Activated CD4-positive, alpha-beta T cell treated with anti-CD3 and anti-CD28 coated beads, Interleukin-2, amount 50 U/mL, for 24 hours (primary cell): Measurements from ENCODE around the gene HMOX2.
A peak's percentile ranks its signal among the peaks of the same experiment; 100 is the strongest.

Source experiments
- DNase-seq, 2 donors: peaks; one replicate each; pipeline ENCODE4 v3.0.0-alpha.2; 2020; ENCODE audit warnings: low read depth in 1 of 2, low spot score in 1 of 2

HMOX2 gene, protein sequence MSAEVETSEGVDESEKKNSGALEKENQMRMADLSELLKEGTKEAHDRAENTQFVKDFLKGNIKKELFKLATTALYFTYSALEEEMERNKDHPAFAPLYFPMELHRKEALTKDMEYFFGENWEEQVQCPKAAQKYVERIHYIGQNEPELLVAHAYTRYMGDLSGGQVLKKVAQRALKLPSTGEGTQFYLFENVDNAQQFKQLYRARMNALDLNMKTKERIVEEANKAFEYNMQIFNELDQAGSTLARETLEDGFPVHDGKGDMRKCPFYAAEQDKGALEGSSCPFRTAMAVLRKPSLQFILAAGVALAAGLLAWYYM

DNA sequence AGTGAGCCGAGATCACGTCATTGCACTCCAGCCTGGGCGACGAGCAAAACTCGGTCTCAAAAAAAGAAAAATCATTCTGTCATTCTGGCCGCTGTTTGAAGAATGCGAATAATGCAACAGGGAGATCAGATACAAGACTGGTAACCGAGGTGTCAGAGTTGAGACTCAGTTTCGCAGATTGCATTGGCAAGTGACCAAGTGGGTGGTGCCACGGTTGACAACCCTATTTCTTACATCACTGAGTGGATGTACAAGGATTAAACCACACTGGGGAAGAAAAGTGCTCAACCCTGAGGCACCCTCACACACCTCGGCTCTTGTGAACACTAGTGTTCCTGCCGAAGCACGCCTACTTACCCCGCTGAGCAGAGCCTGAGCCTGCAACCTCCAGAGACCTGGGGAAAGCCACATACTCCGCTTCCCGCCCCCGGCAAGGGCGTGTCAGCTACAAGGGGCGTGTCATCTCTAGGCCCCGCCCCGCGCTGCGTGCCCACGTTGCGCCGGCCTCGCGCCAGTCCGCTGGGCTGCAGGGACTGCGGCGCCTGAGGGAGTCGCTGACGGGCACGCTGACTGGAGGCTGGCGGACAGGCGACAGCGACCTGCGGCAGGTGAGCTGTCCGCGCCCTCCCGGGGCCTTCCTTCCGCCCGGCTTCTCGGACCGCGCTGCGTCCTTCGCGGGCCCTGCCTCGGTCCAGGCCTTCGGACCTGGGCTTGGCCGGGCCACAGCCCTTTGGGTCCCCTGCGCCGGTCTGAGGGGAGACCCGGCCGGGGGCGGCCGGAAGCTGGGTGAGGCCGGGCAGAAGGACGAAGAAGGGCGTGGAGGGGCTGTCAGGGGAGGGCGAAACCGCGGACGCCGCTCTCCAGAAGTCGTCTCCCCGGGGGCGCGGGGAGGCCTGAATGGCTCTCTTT is at the start of gene HMOX2:
HMOX2 (plus strand) TSS at position 519 of the 909 bp plus-strand sequence. CDS start 29,127 bp downstream, outside the sequence.
- peak; percentile 91 to 95 for DNase-seq

DNA sequence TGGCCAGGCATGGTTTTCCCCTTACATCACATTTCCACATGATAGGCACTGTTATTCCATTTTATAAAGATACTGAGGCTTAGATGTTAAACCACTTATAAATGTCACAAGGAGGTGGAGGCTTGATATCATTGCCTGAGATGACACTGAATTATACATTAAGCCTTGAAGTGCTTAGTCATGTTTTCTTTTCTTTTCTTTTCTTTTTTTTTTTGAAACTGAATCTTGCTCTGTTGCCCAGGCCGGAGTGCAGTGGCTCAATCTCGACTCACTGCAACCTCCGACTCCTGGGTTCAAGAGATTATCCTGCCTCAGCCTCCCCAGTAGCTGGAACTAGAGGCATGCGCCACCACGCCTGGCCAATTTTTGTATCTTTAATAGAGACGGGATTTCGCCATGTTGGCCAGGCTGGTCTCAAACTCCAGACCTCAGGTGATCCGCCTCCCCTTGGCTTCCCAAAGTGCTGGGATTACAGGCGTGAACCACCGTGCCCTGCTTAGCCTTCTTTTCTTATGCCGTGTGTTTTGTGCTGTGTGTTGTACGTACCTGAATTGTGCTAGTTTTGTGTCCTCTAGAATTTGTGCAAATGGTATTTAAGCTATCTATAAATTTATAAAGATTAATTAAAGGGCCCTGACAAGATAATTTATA is 49.4 kb upstream of the HMOX2 start:
- DNase-seq: no peak

DNA sequence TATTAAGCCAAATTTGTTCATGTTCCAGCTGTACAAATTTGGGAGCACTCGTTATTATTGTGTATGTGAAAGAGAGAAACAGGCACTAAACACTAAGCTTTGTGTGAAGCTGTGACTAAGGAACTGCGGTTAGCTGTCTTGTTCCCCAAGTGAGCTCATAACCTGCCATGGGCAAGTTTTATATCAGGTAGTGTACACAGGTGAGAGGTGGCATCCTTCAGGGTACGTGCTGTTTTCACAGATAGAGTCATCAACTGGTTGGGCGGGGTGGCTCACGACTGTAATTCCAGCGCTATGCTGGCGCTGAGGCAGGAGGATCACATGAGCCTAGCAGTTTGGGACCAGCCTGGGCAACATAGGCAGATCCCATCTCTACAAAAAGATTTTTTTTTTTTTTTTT is 47.7 kb upstream of the HMOX2 start:
- no peak for DNase-seq

DNA sequence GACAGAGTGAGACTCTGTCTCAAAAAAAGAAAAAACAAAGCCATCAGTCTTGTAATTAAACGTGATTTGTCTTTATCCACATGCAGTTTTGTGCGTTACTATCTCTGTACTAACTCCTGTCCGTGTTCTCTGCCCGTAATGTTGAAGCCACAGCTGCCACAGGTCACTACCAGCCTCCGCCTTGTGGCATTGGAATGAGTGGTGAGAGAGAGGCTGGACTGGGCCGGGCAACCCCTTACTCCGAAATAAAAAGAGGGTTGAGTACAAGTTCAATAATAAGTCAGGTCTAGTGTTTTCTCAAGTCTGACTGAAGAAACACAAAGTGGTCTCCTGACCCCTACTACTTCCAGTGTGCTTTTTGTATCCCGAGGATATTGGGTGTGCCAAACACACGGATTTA is 45.2 kb upstream of the HMOX2 start:
- no peak for DNase-seq

DNA sequence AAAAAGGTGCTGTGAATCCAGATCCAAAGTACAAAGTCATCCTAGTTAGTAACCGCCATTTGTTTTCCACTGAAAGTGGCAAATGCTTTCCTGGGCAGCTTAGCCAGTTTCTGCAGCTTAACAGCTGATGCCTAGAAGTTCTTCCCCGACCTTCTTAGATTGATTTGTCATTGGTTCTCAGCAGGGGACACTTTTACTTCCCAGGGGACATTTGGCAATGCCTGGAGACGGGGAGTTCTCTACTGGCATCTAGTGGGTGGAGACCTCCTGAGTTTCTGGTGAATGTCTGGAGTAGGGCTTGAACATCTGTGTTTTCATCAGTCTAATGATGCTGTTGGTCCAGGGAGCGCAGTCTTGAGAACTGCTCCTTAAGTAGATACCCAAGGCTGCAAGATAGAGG is 43.0 kb upstream of the HMOX2 start:
- DNase-seq: no peak

DNA sequence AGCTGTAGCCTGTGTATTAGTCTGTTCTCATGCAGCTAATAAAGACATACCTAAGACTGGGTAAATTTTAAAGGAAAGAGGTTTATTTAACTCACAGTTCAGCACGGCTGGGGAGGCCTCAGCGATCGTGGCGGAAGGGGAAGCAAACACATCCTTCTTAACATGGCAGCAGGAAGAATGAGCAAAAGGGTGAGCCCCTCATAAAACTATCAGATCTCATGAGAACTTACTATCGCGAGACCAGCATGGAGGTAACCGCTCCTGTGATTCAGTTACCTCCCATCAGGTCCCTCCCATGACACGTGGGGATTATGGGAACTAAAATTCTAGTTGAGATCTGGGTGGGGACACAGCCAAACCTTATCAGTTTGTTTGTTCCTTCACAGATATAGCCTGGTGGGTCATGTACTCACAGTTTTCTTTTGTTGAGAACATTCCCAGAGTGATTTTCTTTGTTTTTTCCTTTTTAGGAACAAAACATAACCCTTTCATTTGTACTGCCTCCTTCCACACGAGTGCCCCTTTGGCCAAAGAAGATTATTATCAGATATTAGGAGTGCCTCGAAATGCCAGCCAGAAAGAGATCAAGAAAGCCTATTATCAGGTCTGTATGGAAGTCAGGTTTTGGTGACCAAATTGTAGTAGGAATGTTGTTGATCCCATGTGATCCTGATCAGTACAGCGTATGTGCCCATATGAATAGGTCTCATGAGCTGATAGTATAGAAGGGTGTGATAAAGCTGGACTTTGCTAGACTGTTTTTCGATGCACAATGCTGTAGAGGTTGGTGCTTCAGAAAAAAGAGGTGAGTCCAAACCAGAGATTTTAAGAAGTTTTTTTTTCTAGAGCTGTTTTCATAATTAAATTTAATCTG is 42.0 kb upstream of the HMOX2 start:
- DNase-seq: no peak

DNA sequence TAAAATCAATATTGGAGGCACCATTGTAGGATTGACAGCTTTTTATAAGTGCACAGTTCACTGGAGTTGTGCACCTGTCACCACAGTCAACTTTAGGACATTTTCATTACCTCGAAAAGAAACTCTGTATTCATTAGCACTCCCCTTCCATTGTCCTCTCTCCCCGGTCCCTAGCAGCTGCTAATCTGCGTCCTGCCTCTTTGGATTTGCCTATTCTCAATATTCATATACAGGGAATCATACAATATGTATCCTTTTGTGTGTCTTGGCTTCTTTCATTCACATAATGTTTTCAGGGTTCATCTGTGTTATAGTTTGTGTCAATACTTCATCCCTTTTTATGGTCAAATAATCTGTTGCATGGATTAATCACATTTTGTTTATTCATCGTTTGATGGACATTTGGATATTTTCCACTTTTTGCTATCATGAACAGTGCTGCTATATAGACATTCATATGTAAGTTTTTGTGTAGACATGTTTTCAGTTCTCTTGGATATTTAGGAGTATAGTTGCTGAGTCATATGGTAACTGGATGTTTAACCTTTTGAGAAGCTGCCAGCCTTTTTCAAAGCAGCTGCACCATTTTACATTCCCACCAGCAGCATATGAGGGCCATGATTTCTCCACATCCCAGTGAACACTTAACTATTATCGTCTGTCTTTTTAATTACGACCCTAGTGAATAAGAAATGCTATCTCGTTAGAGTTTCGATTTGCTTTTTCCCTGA is 40.7 kb upstream of the HMOX2 start:
- DNase-seq: no peak

DNA sequence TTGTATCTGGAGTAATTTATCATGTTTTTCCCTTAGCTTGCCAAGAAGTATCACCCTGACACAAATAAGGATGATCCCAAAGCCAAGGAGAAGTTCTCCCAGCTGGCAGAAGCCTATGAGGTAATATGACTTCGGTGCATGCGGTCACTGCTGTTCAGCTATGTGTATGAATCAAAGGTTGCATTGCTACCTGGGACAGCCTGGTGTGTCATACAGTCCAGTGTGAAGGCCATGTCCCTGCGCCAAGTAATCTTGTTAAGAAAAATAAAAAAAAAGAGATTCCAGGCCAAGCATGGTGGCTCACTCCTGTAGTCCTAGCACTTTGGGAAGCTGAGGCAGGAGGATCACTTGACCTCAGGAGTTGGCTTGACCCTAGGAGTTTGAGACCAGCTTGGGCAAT is 38.8 kb upstream of the HMOX2 start:
- DNase-seq: no peak

DNA sequence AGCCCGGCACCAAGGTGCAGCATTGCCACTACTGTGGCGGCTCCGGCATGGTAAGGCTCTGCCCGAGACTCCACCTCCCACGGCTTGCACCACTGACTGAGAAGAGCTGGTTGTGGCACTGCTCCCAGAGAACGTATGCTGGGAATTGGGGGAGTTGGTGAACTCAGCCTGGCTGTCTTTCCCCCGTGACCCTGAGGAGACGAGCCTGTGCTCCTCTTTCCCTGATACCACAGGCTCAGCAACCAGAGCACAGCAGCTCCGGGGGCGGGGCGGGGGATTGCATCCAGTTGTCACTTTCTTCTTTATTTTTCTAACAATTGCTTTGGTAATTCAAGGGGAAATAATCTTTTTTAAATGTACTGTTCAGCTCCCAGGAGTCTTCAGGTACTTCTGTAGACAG is 33.8 kb upstream of the HMOX2 start:
- DNase-seq: no peak

DNA sequence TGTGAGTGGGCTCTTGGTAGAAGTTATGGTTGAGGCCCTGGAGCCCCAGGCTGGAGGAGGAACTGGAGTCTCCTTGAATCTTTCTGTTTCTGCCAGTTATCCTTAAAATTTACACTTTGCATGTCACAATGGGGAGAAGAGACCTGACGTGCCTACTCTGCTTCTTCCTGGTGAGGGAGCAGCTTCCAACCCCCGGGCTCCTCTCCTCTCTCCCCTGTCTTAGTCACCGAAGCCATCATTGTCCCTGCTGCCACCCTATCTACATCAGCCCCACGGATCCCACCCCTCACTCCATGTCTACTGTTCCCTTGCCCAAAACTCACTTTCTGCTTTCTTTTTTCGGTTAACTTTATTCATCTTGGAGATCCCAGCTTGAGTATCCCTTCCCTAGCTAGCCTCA is 32.9 kb upstream of the HMOX2 start:
- DNase-seq: no peak

DNA sequence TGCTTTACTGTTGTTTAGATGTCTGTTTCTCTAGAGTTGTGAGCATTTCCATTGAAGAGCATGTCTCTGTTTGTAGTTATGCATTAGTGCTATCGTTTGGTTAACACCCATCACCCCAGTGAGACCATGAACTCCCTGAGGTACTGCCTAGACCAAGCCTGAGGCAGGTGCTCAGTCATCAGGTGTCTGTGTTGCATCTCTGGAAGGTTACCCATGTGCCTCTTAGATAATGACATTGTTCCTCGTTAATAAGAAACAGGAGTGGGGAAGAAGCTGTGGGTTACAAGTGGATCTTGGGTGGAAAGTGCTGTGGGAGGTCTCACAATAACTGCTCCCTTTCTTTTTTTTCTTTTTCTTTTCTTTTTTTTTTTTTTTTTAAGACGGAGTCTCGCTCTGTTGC is 32.2 kb upstream of the HMOX2 start:
- no peak for DNase-seq

DNA sequence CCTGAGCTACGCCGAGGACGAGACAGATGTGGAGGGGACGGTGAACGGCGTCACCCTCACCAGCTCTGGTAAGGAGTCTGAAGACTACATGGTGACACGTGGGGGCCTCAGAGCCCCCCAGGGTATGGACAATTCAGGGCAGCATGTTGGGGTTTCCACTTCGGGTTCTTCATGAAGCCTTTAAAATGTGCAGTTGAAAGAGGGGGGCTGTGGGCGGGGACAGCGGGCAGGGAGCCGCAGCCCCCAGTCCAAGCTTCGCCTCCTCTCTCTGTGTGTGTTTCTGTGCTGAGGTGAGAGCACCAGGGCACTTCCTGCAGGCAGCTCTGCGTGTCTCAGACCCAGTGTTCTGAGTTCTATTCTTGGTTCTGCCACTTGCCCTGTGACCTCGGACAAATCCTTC is 25.8 kb upstream of the HMOX2 start:
- DNase-seq: no peak

DNA sequence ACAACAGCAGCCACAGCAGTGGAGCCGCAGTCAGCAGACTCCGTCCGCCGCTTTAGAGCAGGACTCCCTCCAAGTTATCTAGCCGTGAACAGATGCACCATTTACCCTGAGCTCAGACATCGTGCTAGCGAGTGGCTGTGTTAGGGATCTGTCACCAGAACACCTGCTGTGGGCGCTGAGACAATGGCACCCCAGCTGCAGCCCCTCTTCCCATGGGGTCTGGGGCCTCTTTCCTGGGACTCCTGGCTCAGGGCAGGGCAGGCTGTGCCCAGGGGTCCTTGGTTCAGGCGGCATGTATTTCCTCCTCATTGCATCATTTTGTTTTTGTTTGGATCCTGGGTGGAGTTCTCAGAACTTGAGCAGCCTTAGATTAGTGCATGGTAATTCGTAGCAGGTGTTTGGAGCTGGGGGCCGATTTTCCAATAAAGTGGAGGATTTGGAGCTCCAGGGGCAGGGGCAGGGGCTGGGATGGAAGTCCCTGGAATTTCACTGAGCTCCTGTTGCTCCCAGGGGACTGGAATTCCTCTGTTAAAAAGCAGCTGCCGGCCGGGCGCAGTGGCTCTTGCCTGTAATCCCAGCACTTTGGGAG is 25.2 kb upstream of the HMOX2 start:
- DNase-seq: no peak

DNA sequence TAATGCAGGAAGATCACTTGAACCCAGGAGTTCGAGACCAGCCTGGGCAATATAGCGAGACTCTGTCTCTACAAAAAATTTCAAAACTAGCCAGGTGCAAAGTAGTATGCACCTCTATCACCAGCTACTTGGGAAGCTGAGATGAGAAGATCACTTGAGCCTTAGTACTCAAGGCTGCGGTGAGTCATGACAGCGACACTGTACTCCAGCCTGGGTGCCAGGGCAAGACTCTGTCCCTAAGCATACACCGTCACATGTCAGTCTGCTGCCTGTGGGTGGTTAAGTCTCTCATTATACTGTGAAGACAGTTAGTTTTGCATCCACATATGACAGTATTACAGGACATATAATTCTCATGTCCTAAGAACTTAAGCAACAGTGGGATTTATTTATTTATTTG is 23.5 kb upstream of the HMOX2 start:
- no peak for DNase-seq

DNA sequence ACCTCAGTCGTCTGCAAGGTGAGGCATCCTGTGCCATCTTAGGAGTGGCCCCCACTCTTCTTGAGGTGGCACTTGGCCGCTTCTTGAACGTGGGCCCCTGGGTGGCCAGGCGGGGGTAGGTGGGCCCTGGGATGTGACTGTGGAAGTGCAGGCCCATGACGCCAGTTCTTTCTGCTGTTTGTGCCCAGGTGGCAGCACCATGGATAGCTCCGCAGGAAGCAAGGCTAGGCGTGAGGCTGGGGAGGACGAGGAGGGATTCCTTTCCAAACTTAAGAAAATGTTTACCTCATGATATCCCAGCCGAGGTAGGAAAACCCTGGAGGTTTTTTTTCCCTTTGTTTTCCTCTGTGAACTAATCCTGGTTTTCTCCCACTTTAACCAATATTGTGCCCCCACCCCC is 21.6 kb upstream of the HMOX2 start:
- DNase-seq: no peak

DNA sequence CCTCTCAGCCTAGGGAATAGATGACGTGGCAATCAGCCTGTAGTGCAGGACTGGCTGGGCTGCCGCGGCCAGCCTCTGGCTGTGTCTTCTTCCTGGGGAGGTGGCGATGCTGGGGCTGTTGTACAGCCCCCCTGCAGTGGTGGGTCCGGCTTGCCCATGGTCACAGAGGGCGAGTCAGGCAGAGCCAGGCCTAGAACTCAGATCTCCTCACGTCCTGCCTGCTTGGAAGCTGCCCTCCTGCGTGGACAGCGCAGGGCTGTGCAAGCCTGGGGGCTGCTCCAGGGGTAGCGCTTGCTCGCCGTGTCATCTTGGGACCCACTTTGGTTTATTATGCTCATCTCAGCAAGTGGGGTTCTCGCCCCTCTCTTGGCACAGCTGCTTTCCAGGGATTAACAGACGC is 21.1 kb upstream of the HMOX2 start:
- no peak for DNase-seq

DNA sequence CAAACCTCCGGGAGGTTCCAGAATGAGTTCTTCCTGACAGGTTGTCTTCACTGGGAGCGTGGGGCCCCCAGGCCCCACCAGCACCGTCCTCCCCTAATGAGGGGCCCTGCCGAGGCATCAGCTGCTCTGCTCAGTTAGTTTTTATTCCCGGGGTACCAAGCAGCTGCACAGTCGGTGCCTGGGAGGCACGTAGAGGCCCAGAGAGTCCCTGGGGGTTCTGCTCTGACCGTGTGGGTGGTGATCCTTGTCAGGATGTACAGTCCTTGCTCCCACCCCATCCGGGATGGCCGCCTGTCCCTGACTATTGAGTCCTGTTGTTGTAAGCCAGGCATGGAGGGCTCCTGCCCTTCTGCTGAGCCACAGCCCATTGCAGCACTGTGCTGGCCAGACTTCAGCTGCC is 20.2 kb upstream of the HMOX2 start:
- no peak for DNase-seq

DNA sequence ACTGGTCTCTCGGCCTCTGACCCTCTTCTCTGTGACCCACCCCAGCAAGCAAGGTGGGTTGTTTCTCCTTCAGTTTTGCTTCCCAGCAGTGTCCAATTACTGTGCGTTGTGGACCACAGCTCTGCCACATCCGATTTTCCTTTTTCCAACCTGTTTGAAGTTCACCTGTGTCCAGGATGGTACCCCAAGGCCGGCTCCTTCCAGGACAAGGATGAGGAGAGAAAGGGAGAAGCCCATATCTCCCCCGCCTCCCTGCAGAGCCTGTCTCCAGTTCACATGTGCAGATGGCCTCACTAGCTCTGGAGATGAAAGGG is 15.3 kb upstream of the HMOX2 start:
- no peak for DNase-seq

DNA sequence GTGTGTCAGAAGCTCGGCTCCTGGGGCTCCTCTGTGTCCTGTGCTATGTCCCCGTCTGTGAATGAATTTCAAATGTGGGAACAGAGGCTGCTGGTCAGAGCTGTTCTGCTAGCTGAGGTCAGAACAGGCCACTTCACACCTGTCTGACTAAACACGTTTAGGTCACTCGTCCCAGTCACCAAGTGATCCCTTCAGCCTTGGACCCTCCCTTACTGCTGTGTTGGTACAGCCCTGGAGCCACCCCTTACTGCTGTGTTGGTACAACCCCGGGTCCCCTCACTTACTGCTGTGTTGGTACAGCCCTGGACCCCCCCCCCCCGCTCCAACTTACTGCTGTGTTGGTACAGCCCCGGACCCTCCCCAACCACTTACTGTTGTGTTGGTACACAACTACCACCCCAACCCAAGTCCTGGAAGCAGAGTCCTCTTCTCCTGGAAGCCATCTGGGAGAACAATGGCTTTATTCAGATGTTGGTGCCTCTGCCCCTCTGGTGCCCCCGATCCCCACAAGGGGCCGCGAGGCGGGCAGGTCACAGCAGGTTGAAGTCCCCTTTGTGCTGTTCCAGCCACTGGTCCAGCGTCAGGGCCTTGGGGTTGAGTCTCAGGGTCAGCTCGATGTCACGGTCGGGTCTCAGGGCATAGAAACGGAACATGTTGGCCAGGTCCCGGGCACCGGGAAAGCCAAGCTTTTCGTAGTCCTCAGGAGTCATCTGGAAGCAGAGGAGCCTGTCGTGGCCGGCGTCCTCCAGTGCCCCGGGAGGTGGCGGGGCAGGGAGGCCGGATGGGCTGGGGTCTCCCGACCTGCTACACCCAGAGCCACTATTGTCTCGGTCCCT is 14.7 kb upstream of the HMOX2 start:
- DNase-seq: no peak
